ENCODE measurements around the gene ZFP92.

The ZFP92 gene

GRCh38 chrX:153444333-153445011 is 33.2 kb downstream of the ZFP92 start:
- no peak overlapping the region for H3K14ac ChIP-seq (ENCODE audit: low read length)
- H3K4me2 ChIP-seq (ENCODE audit: low read length) = no peak overlapping the region
- H2AFZ ChIP-seq (ENCODE audit: insufficient read depth, low read length, poor library complexity) = no peak overlapping the region
- peaks cover 0 to 1% of the 10 kb centered on the region in 2 experiments for H3K36me3 ChIP-seq (ENCODE audit: control insufficient read depth in 1 of 2, insufficient read depth in 2 of 2, low read length in 2 of 2)
- H4K91ac ChIP-seq (ENCODE audit: low read depth, low read length) = no peak overlapping the region
- H3K27me3 ChIP-seq (ENCODE audit: insufficient read depth, low read length) = no peaks in the 10 kb centered on the region
- H3K79me1 ChIP-seq (ENCODE audit: low read length) = no peaks in the 10 kb centered on the region
- no peaks in the 10 kb centered on the region for H3K79me2 ChIP-seq (ENCODE audit: control insufficient read depth, insufficient read depth, low read length, poor library complexity)
- H3K9me3 ChIP-seq (ENCODE audit: insufficient read depth, low read depth, low read length) = no peaks in the 10 kb centered on the region
- no peak overlapping the region for H2BK12ac ChIP-seq (ENCODE audit: low read length)
- H3K4me3 ChIP-seq (ENCODE audit: low read depth, low read length) = no peak overlapping the region
- no peak overlapping the region for H4K8ac ChIP-seq (ENCODE audit: low read depth, low read length)
- H3K9ac ChIP-seq (ENCODE audit: low read length) = no peak overlapping the region
- no peak overlapping the region for H3K18ac ChIP-seq (ENCODE audit: low read length)
- H3K4me1 ChIP-seq (ENCODE audit: control insufficient read depth in 1 of 2, insufficient read depth in 2 of 2, low read length in 2 of 2) = no peaks in the 10 kb centered on the region
- no peak overlapping the region for H2BK5ac ChIP-seq (ENCODE audit: low read depth, low read length, poor library complexity)
- no peak overlapping the region for H2AK5ac ChIP-seq (ENCODE audit: low read length)
- H3K27ac ChIP-seq (ENCODE audit: low read depth, low read length) = no peak overlapping the region
- H3K4ac ChIP-seq (ENCODE audit: low read depth, low read length) = no peak overlapping the region
- DNase-seq = no peak
- no peak overlapping the region for H3K23ac ChIP-seq (ENCODE audit: low read length)
- no CpG with 5 or more reads among the region's 37 CpGs for WGBS (ENCODE audit: extremely low coverage, insufficient coverage, insufficient read length)
- no peak overlapping the region for H4K12ac ChIP-seq (ENCODE audit: low read depth, low read length)
- H2BK120ac ChIP-seq (ENCODE audit: insufficient read depth, low read length, poor library complexity) = no peak overlapping the region

- Histone ChIP-seq H3K27ac (ENCODE audit: low read depth, low read length) (no peak overlapping the region), H2BK120ac (ENCODE audit: insufficient read depth, low read length, poor library complexity) (no peak overlapping the region), H4K12ac (ENCODE audit: low read depth, low read length) (no peak overlapping the region), H3K4ac (ENCODE audit: low read depth, low read length) (no peak overlapping the region), H2AK5ac (ENCODE audit: low read length) (no peak overlapping the region), H2AFZ (ENCODE audit: insufficient read depth, low read length, poor library complexity) (no peak overlapping the region), H3K27me3 (ENCODE audit: insufficient read depth, low read length) (no peaks in the 10 kb centered on the region), H4K8ac (ENCODE audit: low read depth, low read length) (no peak overlapping the region), H3K79me1 (ENCODE audit: low read length) (no peaks in the 10 kb centered on the region), H3K4me1 (ENCODE audit: control insufficient read depth in 1 of 2, insufficient read depth in 2 of 2, low read length in 2 of 2) (no peaks in the 10 kb centered on the region), H3K9ac (ENCODE audit: low read length) (no peak overlapping the region), H2BK12ac (ENCODE audit: low read length) (no peak overlapping the region), H3K9me3 (ENCODE audit: insufficient read depth, low read depth, low read length) (no peaks in the 10 kb centered on the region), H3K23ac (ENCODE audit: low read length) (no peak overlapping the region), H3K18ac (ENCODE audit: low read length) (no peak overlapping the region), H3K14ac (ENCODE audit: low read length) (no peak overlapping the region), H2BK5ac (ENCODE audit: low read depth, low read length, poor library complexity) (no peak overlapping the region), H3K36me3 (ENCODE audit: control insufficient read depth in 1 of 2, insufficient read depth in 2 of 2, low read length in 2 of 2) (peaks cover 4% of the 10 kb centered on the region in 2 experiments), H4K91ac (ENCODE audit: low read depth, low read length) (no peak overlapping the region), H3K79me2 (ENCODE audit: control insufficient read depth, insufficient read depth, low read length, poor library complexity) (no peaks in the 10 kb centered on the region), H3K4me2 (ENCODE audit: low read length) (no peak overlapping the region), H3K4me3 (ENCODE audit: low read depth, low read length) (no peak overlapping the region)
- no CpG with 5 or more reads among the region's 35 CpGs for WGBS (ENCODE audit: extremely low coverage, insufficient coverage, insufficient read length)
- DNase-seq = no peak
Measured at GRCh38 chrX:153445106-153445855, 34.0 kb downstream of the ZFP92 start.

GRCh38 chrX:153445856-153446635 is 34.8 kb downstream of the ZFP92 start, which contains the start of gene TREX2:
Gene TREX2, minus strand, starts transcription at chrX:153446056. Its CDS starts 626 bp downstream, at chrX:153445430.
- no peak within 1 kb of the TSS for H3K27ac ChIP-seq (ENCODE audit: low read depth, low read length)

GRCh38 chrX:153446636-153446936 is 35.3 kb downstream of the ZFP92 start:
- Histone ChIP-seq H3K14ac (ENCODE audit: low read length) (no peak overlapping the region), H3K79me2 (ENCODE audit: control insufficient read depth, insufficient read depth, low read length, poor library complexity) (no peaks in the 10 kb centered on the region), H3K9me3 (ENCODE audit: insufficient read depth, low read depth, low read length) (no peaks in the 10 kb centered on the region), H3K23ac (ENCODE audit: low read length) (no peak overlapping the region), H3K36me3 (ENCODE audit: control insufficient read depth in 1 of 2, insufficient read depth in 2 of 2, low read length in 2 of 2) (peaks cover 4% of the 10 kb centered on the region in 2 experiments), H2AFZ (ENCODE audit: insufficient read depth, low read length, poor library complexity) (no peak overlapping the region), H4K91ac (ENCODE audit: low read depth, low read length) (no peak overlapping the region), H2AK5ac (ENCODE audit: low read length) (no peak overlapping the region), H2BK120ac (ENCODE audit: insufficient read depth, low read length, poor library complexity) (no peak overlapping the region), H3K4ac (ENCODE audit: low read depth, low read length) (no peak overlapping the region), H3K4me3 (ENCODE audit: low read depth, low read length) (no peak overlapping the region), H3K27ac (ENCODE audit: low read depth, low read length) (no peak overlapping the region), H3K9ac (ENCODE audit: low read length) (no peak overlapping the region), H3K4me1 (ENCODE audit: control insufficient read depth in 1 of 2, insufficient read depth in 2 of 2, low read length in 2 of 2) (no peaks in the 10 kb centered on the region), H3K79me1 (ENCODE audit: low read length) (no peaks in the 10 kb centered on the region), H3K4me2 (ENCODE audit: low read length) (no peak overlapping the region), H3K27me3 (ENCODE audit: insufficient read depth, low read length) (no peaks in the 10 kb centered on the region), H3K18ac (ENCODE audit: low read length) (no peak overlapping the region), H4K12ac (ENCODE audit: low read depth, low read length) (no peak overlapping the region), H4K8ac (ENCODE audit: low read depth, low read length) (no peak overlapping the region), H2BK5ac (ENCODE audit: low read depth, low read length, poor library complexity) (no peak overlapping the region), H2BK12ac (ENCODE audit: low read length) (no peak overlapping the region)
- WGBS (ENCODE audit: extremely low coverage, insufficient coverage, insufficient read length) = no CpG with 5 or more reads among the region's 10 CpGs
- no peak for DNase-seq

More at GRCh38 chrX:153445856-153446635, 34.8 kb downstream of the ZFP92 start, which contains the start of gene TREX2:
- Histone ChIP-seq H2BK5ac (ENCODE audit: low read depth, low read length, poor library complexity) (no peak within 1 kb of the TSS), H3K4me1 (ENCODE audit: control insufficient read depth in 1 of 2, insufficient read depth in 2 of 2, low read length in 2 of 2) (no peaks in the 10 kb centered on the region), H3K4me3 (ENCODE audit: low read depth, low read length) (no peak within 1 kb of the TSS), H2AK5ac (ENCODE audit: low read length) (no peak within 1 kb of the TSS), H3K79me2 (ENCODE audit: control insufficient read depth, insufficient read depth, low read length, poor library complexity) (no peaks in the 10 kb centered on the region), H3K9me3 (ENCODE audit: insufficient read depth, low read depth, low read length) (no peaks in the 10 kb centered on the region), H3K18ac (ENCODE audit: low read length) (no peak within 1 kb of the TSS), H3K36me3 (ENCODE audit: control insufficient read depth in 1 of 2, insufficient read depth in 2 of 2, low read length in 2 of 2) (peaks cover 4% of the 10 kb centered on the region in 2 experiments), H2BK120ac (ENCODE audit: insufficient read depth, low read length, poor library complexity) (no peak within 1 kb of the TSS), H2BK12ac (ENCODE audit: low read length) (no peak within 1 kb of the TSS), H3K23ac (ENCODE audit: low read length) (no peak within 1 kb of the TSS), H4K12ac (ENCODE audit: low read depth, low read length) (no peak within 1 kb of the TSS), H3K27me3 (ENCODE audit: insufficient read depth, low read length) (no peaks in the 10 kb centered on the region), H4K8ac (ENCODE audit: low read depth, low read length) (no peak within 1 kb of the TSS), H3K14ac (ENCODE audit: low read length) (no peak within 1 kb of the TSS), H3K4me2 (ENCODE audit: low read length) (no peak within 1 kb of the TSS), H2AFZ (ENCODE audit: insufficient read depth, low read length, poor library complexity) (no peak within 1 kb of the TSS), H3K9ac (ENCODE audit: low read length) (no peak within 1 kb of the TSS), H3K79me1 (ENCODE audit: low read length) (no peaks in the 10 kb centered on the region), H3K4ac (ENCODE audit: low read depth, low read length) (no peak within 1 kb of the TSS), H4K91ac (ENCODE audit: low read depth, low read length) (no peak within 1 kb of the TSS)
- DNase-seq = peak in 1 of 2 donors; percentile 16
- no CpG with 5 or more reads among the region's 30 CpGs for WGBS (ENCODE audit: extremely low coverage, insufficient coverage, insufficient read length)
